AG09309 (cell line): Measurements from ENCODE around the gene FANCE.

Source experiments
- DNase-seq: peaks from one replicate; pipeline ENCODE4 v3.0.0-alpha.2; 2010; ENCODE audit warnings: low read depth
- H3K4me3 ChIP-seq: 2 replicates; pipeline ENCODE4 v1.5.1; 2011; ENCODE audit warnings: mild to moderate bottlenecking, low read depth, low read length, moderate library complexity; ENCODE audit not compliant: control insufficient read depth
- CTCF ChIP-seq: IDR thresholded peaks from 2 replicates; pipeline ENCODE4 v1.5.1; 2011; ENCODE audit warnings: mild to moderate bottlenecking, low read depth, low read length, inconsistent platforms; ENCODE audit not compliant: insufficient read depth, control insufficient read depth; ENCODE audit errors: missing control alignments

Gene FANCE

GRCh38 chr6:35441205-35441604, 10.9 kb upstream of the FANCE start:
- no peak overlapping the region for H3K4me3 ChIP-seq
- TF ChIP-seq CTCF, result no peak
- DNase-seq, result no peak

- DNase-seq, result no peak
- TF ChIP-seq CTCF, result no peak
These were observed 10.5 kb upstream of the FANCE start for GRCh38 chr6:35441642-35442041.

GRCh38 chr6:35442693-35443092, 9.4 kb upstream of the FANCE start:
- no peak for TF ChIP-seq CTCF
- no peak for DNase-seq
- H3K4me3 ChIP-seq, result no peak overlapping the region

More at GRCh38 chr6:35441642-35442041, 10.5 kb upstream of the FANCE start:
- no peak overlapping the region for H3K4me3 ChIP-seq

- no peak for TF ChIP-seq CTCF
- no peak overlapping the region for H3K4me3 ChIP-seq
- DNase-seq, result no peak
These were observed 8.7 kb upstream of the FANCE start for GRCh38 chr6:35443341-35444030.

GRCh38 chr6:35445691-35446090, 6.4 kb upstream of the FANCE start:
- H3K4me3 ChIP-seq, result no peak overlapping the region
- DNase-seq, result no peak
- TF ChIP-seq CTCF, result no peak

- DNase-seq, result no peak
- no peak for TF ChIP-seq CTCF
- H3K4me3 ChIP-seq, result no peak overlapping the region
These were observed 3.9 kb upstream of the FANCE start for GRCh38 chr6:35448191-35448590.
